Measurements from ENCODE around the gene CMSS1. TPM values are rescaled to one million over a fixed set of nuclear protein-coding genes. Genes with fewer than 3 reads are reported as not detected.

CMSS1 gene
- total RNA-seq, 1 experiment from 2014 or later: 117 TPM

- H3K27me3 Mint-ChIP-seq (ENCODE audit: insufficient read depth, unreplicated experiment): no peaks in the 10 kb centered on the region
- H3K9me3 Mint-ChIP-seq (ENCODE audit: unreplicated experiment): peaks cover 18% of the 10 kb centered on the region
- peaks cover 5% of the 10 kb centered on the region for H3K4me1 Mint-ChIP-seq (ENCODE audit: insufficient read depth, unreplicated experiment)
- no peaks in the 10 kb centered on the region for H3K36me3 Mint-ChIP-seq (ENCODE audit: insufficient read depth, unreplicated experiment)
- TF ChIP-seq CTCF (IDR thresholded peaks at IDR 0.05; ENCODE audit: unreplicated experiment): no peak
- BruUV-seq (replicated peaks): no TSS peak
- ChIA-PET POLR2A (interaction anchor here (0.7 kb wide), 1 partner anchor 27 kb away, joined by 4 read pairs; no protein-coding TSS in a partner anchor), CTCF (no interaction called here)
- no peak overlapping the region for H3K4me3 Mint-ChIP-seq (ENCODE audit: unreplicated experiment)
- no peak for DNase-seq (ENCODE audit: unreplicated experiment)
- intact Hi-C loops (cut with micrococcal nuclease): no loop called here
- H3K27ac Mint-ChIP-seq (ENCODE audit: low read depth, unreplicated experiment): no peak overlapping the region
These were observed 341.3 kb downstream of the CMSS1 start for GRCh38 chr3:100158918-100159330.

- H3K27me3 Mint-ChIP-seq (ENCODE audit: insufficient read depth, unreplicated experiment): no peaks in the 10 kb centered on the region
- no TSS peak for BruUV-seq (replicated peaks)
- peaks cover 18% of the 10 kb centered on the region for H3K9me3 Mint-ChIP-seq (ENCODE audit: unreplicated experiment)
- no peak for DNase-seq (ENCODE audit: unreplicated experiment)
- intact Hi-C loops (cut with micrococcal nuclease): no loop called here
- no peak overlapping the region for H3K4me3 Mint-ChIP-seq (ENCODE audit: unreplicated experiment)
- no peak overlapping the region for H3K27ac Mint-ChIP-seq (ENCODE audit: low read depth, unreplicated experiment)
- H3K4me1 Mint-ChIP-seq (ENCODE audit: insufficient read depth, unreplicated experiment): peaks cover 5% of the 10 kb centered on the region
- POLR2A ChIA-PET: no interaction called here
- CTCF ChIA-PET: no interaction called here
- peaks cover under 1% of the 10 kb centered on the region for H3K36me3 Mint-ChIP-seq (ENCODE audit: insufficient read depth, unreplicated experiment)
- TF ChIP-seq CTCF (IDR thresholded peaks at IDR 0.05; ENCODE audit: unreplicated experiment): no peak
These were observed 341.9 kb downstream of the CMSS1 start for GRCh38 chr3:100159331-100160153.

GRCh38 chr3:100160521-100160920 is 342.9 kb downstream of the CMSS1 start:
- intact Hi-C loops (cut with micrococcal nuclease): no loop called here
- ChIA-PET POLR2A (interaction anchor here (0.6 kb wide), 1 partner anchor 113 kb away, joined by 3 read pairs; no protein-coding TSS in a partner anchor), CTCF (interaction anchor here (0.8 kb wide), 1 partner anchor 25 kb away, joined by 4 read pairs; no protein-coding TSS in a partner anchor)
- BruUV-seq (replicated peaks): no TSS peak
- no peak for DNase-seq (ENCODE audit: unreplicated experiment)
- Mint-ChIP-seq H3K4me1 (ENCODE audit: insufficient read depth, unreplicated experiment) (peaks cover 5% of the 10 kb centered on the region), H3K4me3 (ENCODE audit: unreplicated experiment) (no peak overlapping the region), H3K9me3 (ENCODE audit: unreplicated experiment) (peaks cover 9% of the 10 kb centered on the region), H3K36me3 (ENCODE audit: insufficient read depth, unreplicated experiment) (peaks cover 5% of the 10 kb centered on the region), H3K27me3 (ENCODE audit: insufficient read depth, unreplicated experiment) (no peaks in the 10 kb centered on the region), H3K27ac (ENCODE audit: low read depth, unreplicated experiment) (no peak overlapping the region)
- TF ChIP-seq CTCF (IDR thresholded peaks at IDR 0.05; ENCODE audit: unreplicated experiment): no peak

GRCh38 chr3:100163787-100164186 is 346.1 kb downstream of the CMSS1 start:
- no TSS peak for BruUV-seq (replicated peaks)
- H3K4me3 Mint-ChIP-seq (ENCODE audit: unreplicated experiment): no peak overlapping the region
- H3K9me3 Mint-ChIP-seq (ENCODE audit: unreplicated experiment): no peaks in the 10 kb centered on the region
- TF ChIP-seq CTCF (IDR thresholded peaks at IDR 0.05; ENCODE audit: unreplicated experiment): no peak
- intact Hi-C loops (cut with micrococcal nuclease): no loop called here
- H3K27me3 Mint-ChIP-seq (ENCODE audit: insufficient read depth, unreplicated experiment): no peaks in the 10 kb centered on the region
- H3K4me1 Mint-ChIP-seq (ENCODE audit: insufficient read depth, unreplicated experiment): peaks cover 5% of the 10 kb centered on the region
- peak overlapping the region; percentile 64 for H3K27ac Mint-ChIP-seq (ENCODE audit: low read depth, unreplicated experiment)
- H3K36me3 Mint-ChIP-seq (ENCODE audit: insufficient read depth, unreplicated experiment): peaks cover 17% of the 10 kb centered on the region
- DNase-seq (ENCODE audit: unreplicated experiment): no peak
- ChIA-PET CTCF (interaction anchor here (0.9 to 1.2 kb wide), 3 partner anchors 13 to 332 kb away, joined by 3 to 5 read pairs (median 3); no protein-coding TSS in a partner anchor), POLR2A (interaction anchor here (0.7 kb wide), 1 partner anchor 162 kb away, joined by 3 read pairs; no protein-coding TSS in a partner anchor)

Data from MCF 10A (cell line).